H1 (cell line): Measurements from ENCODE around the gene SPI1. TPM values are rescaled to one million over a fixed set of nuclear protein-coding genes. Genes with fewer than 3 reads are reported as not detected.

Experiments used
- CTCF ChIA-PET: fragments of 300-600 bp; sonication (Branson Sonifier 250); formaldehyde crosslinking; loops from one replicate; lab custom pipeline; 2021; ENCODE audit not compliant: partially characterized antibody; lab: Charles Lee
- POLR2A ChIA-PET: fragments of 300-600 bp; sonication (Branson Sonifier 250); formaldehyde crosslinking; loops from one replicate; lab custom pipeline; 2021; ENCODE audit warnings: inconsistent platforms; ENCODE audit not compliant: partially characterized antibody; lab: Charles Lee
- DNase-seq, 2 experiments: peaks; one replicate each; pipeline versions ENCODE4 v3.0.0 to v3.0.0-alpha.2; 2010 to 2022; ENCODE audit warnings: low spot score in 2 of 2, low read depth in 1 of 2, mixed read lengths in 1 of 2
- FAIRE-seq: peaks from 2 replicates; lab custom pipeline; 2011; peaks lifted over from hg19 to GRCh38; lab: Jason Lieb, UNC
- H2AFZ ChIP-seq: 2 replicates; pipeline ENCODE4 v1.8.1; 2012; ENCODE audit warnings: low read length, inconsistent platforms
- H2AK5ac ChIP-seq: 2 replicates; pipeline ENCODE4 v1.6.1; 2013; ENCODE audit warnings: low read depth, low read length
- H2BK120ac ChIP-seq: replicated peaks from 2 replicates; pipeline ENCODE3; 2013; ENCODE audit warnings: low read depth, low read length, inconsistent platforms
- H2BK12ac ChIP-seq: 2 replicates; pipeline ENCODE4 v1.6.1; 2013; ENCODE audit warnings: low read depth, low read length
- H2BK15ac ChIP-seq: 2 replicates; pipeline ENCODE4 v1.6.1; 2013; ENCODE audit warnings: low read length
- H2BK20ac ChIP-seq: 2 replicates; pipeline ENCODE4 v1.6.1; 2013; ENCODE audit warnings: low read length
- H2BK5ac ChIP-seq: 2 replicates; pipeline ENCODE4 v1.6.1; 2013; ENCODE audit warnings: low read depth, low read length
- H3K14ac ChIP-seq: 2 replicates; pipeline ENCODE4 v1.6.1; 2013; ENCODE audit warnings: inconsistent platforms; ENCODE audit not compliant: insufficient read length
- H3K18ac ChIP-seq: 2 replicates; pipeline ENCODE4 v1.6.1; 2013; ENCODE audit warnings: low read length; ENCODE audit errors: extremely low read depth
- H3K23ac ChIP-seq: 2 replicates; pipeline ENCODE4 v1.6.1; 2013; ENCODE audit warnings: inconsistent platforms; ENCODE audit not compliant: insufficient read length
- H3K23me2 ChIP-seq: 2 replicates; pipeline ENCODE4 v1.6.1; 2013; ENCODE audit warnings: low read depth, low read length
- H3K27ac ChIP-seq: 2 replicates; pipeline ENCODE4 v1.6.1; 2011; ENCODE audit warnings: low read depth, low read length, inconsistent platforms
- H3K27me3 ChIP-seq, 4 experiments: replicated peaks in 1 of 4; 1 replicate in 1 of 4; 2 replicates in 3 of 4; pipeline versions ENCODE4 v1.6.1 to v1.8.1; 2011 to 2013; ENCODE audit warnings: low read length in 3 of 4, mild to moderate bottlenecking in 3 of 4, inconsistent platforms in 2 of 4, mixed read lengths in 2 of 4, moderate library complexity in 1 of 4; ENCODE audit not compliant: control insufficient read depth in 3 of 4, insufficient read depth in 3 of 4; ENCODE audit errors: extremely low read depth in 1 of 4
- H3K36me3 ChIP-seq, 4 experiments: 2 replicates each; pipeline versions ENCODE4 v1.6.1 to v1.8.1; 2011 to 2013; ENCODE audit warnings: mild to moderate bottlenecking in 4 of 4, low read length in 3 of 4, moderate library complexity in 2 of 4, control low read depth in 1 of 4, inconsistent platforms in 1 of 4; ENCODE audit not compliant: insufficient read depth in 4 of 4, control insufficient read depth in 2 of 4
- H3K4ac ChIP-seq: replicated peaks from 2 replicates; pipeline ENCODE3; 2013; ENCODE audit warnings: low read length, low read depth, mixed read lengths, inconsistent platforms; ENCODE audit not compliant: insufficient read length
- H3K4me1 ChIP-seq, 4 experiments: replicated peaks in 1 of 4; 1 replicate in 1 of 4; 2 replicates in 3 of 4; pipeline versions ENCODE4 v1.6.1 to v1.8.1; 2011 to 2013; ENCODE audit warnings: low read length in 3 of 4, inconsistent platforms in 2 of 4, mixed read lengths in 1 of 4; ENCODE audit not compliant: insufficient read depth in 4 of 4, control insufficient read depth in 3 of 4
- H3K4me2 ChIP-seq, 2 experiments: 2 replicates each; pipeline versions ENCODE4 v1.6.1 to v1.8.1; 2011 to 2013; ENCODE audit warnings: low read depth in 2 of 2, low read length in 2 of 2, control low read depth in 1 of 2, inconsistent platforms in 1 of 2, mild to moderate bottlenecking in 1 of 2; ENCODE audit not compliant: insufficient read depth in 1 of 2
- H3K4me3 ChIP-seq, 4 experiments: fragments of 200-600, 300-600 bp in 1 of 4; sonication (generic), shearing (Covaris generic), sonication (Bioruptor Twin) in 1 of 4; 2 replicates each; pipeline versions ENCODE4 v1.5.1 to v1.8.1; 2011 to 2016; ENCODE audit warnings: low read length in 4 of 4, low read depth in 3 of 4, control low read depth in 2 of 4, inconsistent platforms in 2 of 4, mild to moderate bottlenecking in 2 of 4, mixed read lengths in 1 of 4, moderate library complexity in 1 of 4; ENCODE audit not compliant: insufficient read depth in 2 of 4; ENCODE audit errors: extremely low read depth in 1 of 4
- H3K56ac ChIP-seq: replicated peaks from 2 replicates; pipeline ENCODE3; 2013; ENCODE audit warnings: low read depth, mild to moderate bottlenecking, mixed read lengths, low read length, inconsistent platforms; ENCODE audit not compliant: insufficient read length
- H3K79me1 ChIP-seq: 2 replicates; pipeline ENCODE4 v1.6.1; 2013; ENCODE audit warnings: low read depth, low read length, control low read depth
- H3K79me2 ChIP-seq, 2 experiments: 2 replicates each; pipeline versions ENCODE4 v1.6.1 to v1.8.1; 2012 to 2013; ENCODE audit warnings: low read length in 2 of 2, mild to moderate bottlenecking in 2 of 2, inconsistent platforms in 1 of 2; ENCODE audit not compliant: insufficient read depth in 2 of 2, control insufficient read depth in 1 of 2
- H3K9ac ChIP-seq, 4 experiments: replicated peaks in 1 of 4; 1 replicate in 1 of 4; 2 replicates in 3 of 4; pipeline versions ENCODE4 v1.6.1 to v1.8.1; 2011 to 2013; ENCODE audit warnings: low read depth in 3 of 4, low read length in 3 of 4, control low read depth in 2 of 4, mild to moderate bottlenecking in 2 of 4, moderate library complexity in 2 of 4, inconsistent platforms in 1 of 4; ENCODE audit errors: extremely low read depth in 1 of 4
- H3K9me3 ChIP-seq, 2 experiments: 2 replicates each; pipeline versions ENCODE4 v1.6.1 to v1.8.1; 2012 to 2013; ENCODE audit warnings: mild to moderate bottlenecking in 2 of 2, moderate library complexity in 2 of 2, control low read depth in 1 of 2, inconsistent platforms in 1 of 2, low read depth in 1 of 2, low read length in 1 of 2, mixed read lengths in 1 of 2; ENCODE audit not compliant: insufficient read depth in 2 of 2
- H4K20me1 ChIP-seq, 2 experiments: replicated peaks in 1 of 2; 2 replicates each; pipeline versions ENCODE3 to v1.8.1; 2011 to 2013; ENCODE audit warnings: inconsistent platforms in 2 of 2, low read length in 2 of 2, mild to moderate bottlenecking in 1 of 2; ENCODE audit not compliant: insufficient read depth in 2 of 2, control insufficient read depth in 1 of 2
- H4K5ac ChIP-seq: 2 replicates; pipeline ENCODE4 v1.6.1; 2013; ENCODE audit warnings: low read length, low read depth, mixed read lengths, inconsistent platforms; ENCODE audit not compliant: insufficient read length
- H4K8ac ChIP-seq: 2 replicates; pipeline ENCODE4 v1.8.0; 2013; ENCODE audit warnings: mild to moderate bottlenecking, moderate library complexity, low read length, inconsistent platforms; ENCODE audit not compliant: insufficient read depth; ENCODE audit errors: extremely low read depth
- H4K91ac ChIP-seq: replicated peaks from 2 replicates; pipeline ENCODE3; 2013; ENCODE audit warnings: low read length, mixed read lengths, inconsistent platforms; ENCODE audit not compliant: insufficient read length
- CREB1 ChIP-seq: IDR thresholded peaks from 2 replicates; pipeline ENCODE4 v1.6.1; 2012; ENCODE audit warnings: inconsistent platforms
- GABPA ChIP-seq: IDR thresholded peaks from 2 replicates; pipeline ENCODE4 v1.6.1; 2011; ENCODE audit warnings: mild to moderate bottlenecking, low read length, moderate library complexity, borderline replicate concordance; ENCODE audit not compliant: insufficient read depth
- HDAC2 ChIP-seq, 2 experiments: fragments of 300-600 bp in 1 of 2; sonication (generic) in 1 of 2; IDR thresholded peaks; 2 replicates each; pipeline ENCODE4 v1.6.1; 2011 to 2012; ENCODE audit warnings: low read depth in 2 of 2, low read length in 2 of 2, mild to moderate bottlenecking in 2 of 2, moderate library complexity in 2 of 2, borderline replicate concordance in 1 of 2, inconsistent platforms in 1 of 2
- KDM1A ChIP-seq: fragments of 200-600, 300-600 bp; sonication (generic); IDR thresholded peaks from 2 replicates; pipeline ENCODE4 v1.7.1; 2016; ENCODE audit warnings: mild to moderate bottlenecking, low read length, borderline replicate concordance
- WGBS, 2 experiments: shearing (Covaris generic) in 1 of 2; methylation state at CpG; one replicate each; pipeline versions ENCODE4 v1.1.6 to v1.1.7; 2013 to 2015; ENCODE audit warnings: low lambda C conversion rate in 2 of 2, mixed read lengths in 2 of 2, inconsistent platforms in 1 of 2, low coverage in 1 of 2, missing lambda C conversion rate in 1 of 2; ENCODE audit not compliant: insufficient replicate concordance in 2 of 2, insufficient coverage in 1 of 2, insufficient read length in 1 of 2; ENCODE audit errors: extremely low coverage in 1 of 2, missing lambda C conversion rate in 1 of 2; 5-methylcytosine and 5-hydroxymethylcytosine counted together
- polyA plus RNA-seq, 7 experiments: library from polyadenylated mRNA; depleted of rRNA in 3 of 7; stranded (reverse) in 5 of 7; unstranded in 2 of 7; fragments of >200 nt in 5 of 7; fragments of 200-250 nt in 2 of 7; gene quantifications; 1 replicate in 5 of 7; 2 replicates in 1 of 7; 4 replicates in 1 of 7; pipeline versions ENCODE4 v1.2.1 to v1.2.3, GENCODE V29; 2011 to 2013; ENCODE audit warnings: missing spikeins in 2 of 7, mixed read lengths in 2 of 7
- total RNA-seq: library from RNA; stranded (reverse); fragmentation: NEBNext Ultra II Directional; extraction: Animal tissue kit (Norgen Biotek cat#: 25700); gene quantifications from 2 replicates; pipeline ENCODE4 v1.2.1, GENCODE V29; 2021
- TF ChIP-seq, protein P1 (sequence below), 3 experiments: IDR thresholded peaks; 1 replicate in 2 of 3; 2 replicates in 1 of 3; pipeline versions ENCODE4 v1.5.1 to v1.6.1; 2011; ENCODE audit warnings: low read length in 3 of 3, mild to moderate bottlenecking in 3 of 3, inconsistent platforms in 2 of 3, low read depth in 1 of 3, moderate library complexity in 1 of 3; ENCODE audit not compliant: insufficient read depth in 1 of 3; ENCODE audit errors: control extremely low read depth in 1 of 3
- TF ChIP-seq, protein P2 (sequence below): IDR thresholded peaks from 2 replicates; pipeline ENCODE4 v1.6.1; 2012; ENCODE audit warnings: inconsistent platforms
- TF ChIP-seq, protein P3 (sequence below): IDR thresholded peaks from 2 replicates; pipeline ENCODE4 v1.6.1; 2011; ENCODE audit warnings: low read depth, mild to moderate bottlenecking, low read length; ENCODE audit not compliant: insufficient read depth

Gene SPI1
- total and polyA plus RNA-seq, 2 of the 8 experiments (the other 6 are each of a cell fraction or from before 2014, with no cell fraction given), result 0.12 TPM; not detected in 1

DNA sequence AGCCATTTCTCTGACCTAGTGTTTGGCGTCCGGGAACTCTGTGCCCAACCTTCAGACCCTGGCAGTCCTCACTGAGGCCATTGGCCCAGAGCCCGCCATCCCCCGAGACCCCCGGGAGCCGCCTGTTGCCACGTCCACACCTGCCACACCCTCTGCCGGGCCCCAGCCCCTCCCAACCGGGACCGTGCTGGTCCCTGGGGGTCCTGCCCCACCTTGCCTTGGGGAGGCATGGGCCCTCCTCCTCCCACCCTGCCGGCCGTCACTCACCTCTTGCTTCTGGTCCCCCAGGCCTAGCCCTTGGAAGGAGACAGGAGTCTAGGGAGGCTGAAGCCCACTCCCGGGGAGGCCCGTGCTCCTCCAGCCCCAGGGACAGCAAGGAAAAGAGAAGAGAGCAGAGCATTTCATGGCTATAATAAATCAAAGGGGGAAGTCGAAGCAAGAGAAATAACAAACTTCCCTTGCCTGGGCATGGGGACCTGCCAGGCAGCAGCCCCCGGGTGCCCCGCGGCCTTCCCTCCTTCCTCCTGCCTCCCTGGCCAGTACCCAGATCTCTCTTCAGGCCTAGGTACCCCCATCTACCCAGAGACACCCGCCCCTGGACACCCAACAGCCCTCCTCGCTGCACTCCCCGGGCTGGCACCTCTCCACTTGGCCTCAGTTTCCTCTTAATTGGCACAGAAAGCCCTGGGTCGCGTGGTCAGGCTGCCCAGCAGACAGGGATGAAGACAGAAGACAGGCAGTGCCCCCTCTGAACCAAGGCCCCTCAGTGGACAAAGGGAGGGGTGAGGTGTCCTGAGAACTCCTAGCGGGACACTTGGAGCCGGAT is 17.1 kb upstream of the SPI1 start:
- H4K20me1 ChIP-seq, result no peaks in the 10 kb centered on the region
- no peak overlapping the region for H3K23ac ChIP-seq
- no peak overlapping the region for H3K18ac ChIP-seq
- H3K56ac ChIP-seq, result no peak overlapping the region
- H3K4ac ChIP-seq, result no peak overlapping the region
- H3K4me1 ChIP-seq, result peaks cover 0 to 10% (median 5%) of the 10 kb centered on the region in 4 experiments; a peak in 6 of 7 replicates
- H3K79me2 ChIP-seq, result no peaks in the 10 kb centered on the region
- no peak overlapping the region for H3K14ac ChIP-seq
- H3K4me3 ChIP-seq, result no peak overlapping the region
- H3K36me3 ChIP-seq, result no peaks in the 10 kb centered on the region
- H4K8ac ChIP-seq, result 0 out of 2 replicates have a peak overlapping the region, but pooled peaks have one; percentile 2
- H3K4me2 ChIP-seq, result no peak overlapping the region
- no peak overlapping the region for H4K5ac ChIP-seq
- ChIA-PET CTCF (interaction anchor here (0.7 to 10.7 kb wide), 3 partner anchors 12 to 22 kb away, joined by 3 to 78 read pairs (median 3); no protein-coding TSS in a partner anchor), POLR2A (interaction anchor here (1.1 kb wide), 1 partner anchor 18 kb away, joined by 3 read pairs; no protein-coding TSS in a partner anchor)
- no peak overlapping the region for H2BK20ac ChIP-seq
- no peak overlapping the region for H3K9ac ChIP-seq
- H3K79me1 ChIP-seq, result no peaks in the 10 kb centered on the region
- no peaks in the 10 kb centered on the region for H3K27me3 ChIP-seq
- no peak for FAIRE-seq
- DNase-seq, result no peak
- H2BK15ac ChIP-seq, result no peak overlapping the region
- H3K23me2 ChIP-seq, result peaks cover 6% of the 10 kb centered on the region; the same call in 1 of the 2 replicates
- no peak overlapping the region for H3K27ac ChIP-seq
- H3K9me3 ChIP-seq, result no peaks in the 10 kb centered on the region
- no peak overlapping the region for H2BK5ac ChIP-seq
- no peak overlapping the region for H2AFZ ChIP-seq
- H2BK120ac ChIP-seq, result no peak overlapping the region
- H4K91ac ChIP-seq, result no peak overlapping the region
- WGBS, 2 experiments, result 85% methylated on average over 18 of the region's 25 CpGs; no CpG with 5 or more reads in 1 of the 2 experiments
- H2BK12ac ChIP-seq, result 0 out of 2 replicates have a peak overlapping the region, but pooled peaks have one; percentile 17
- no peak overlapping the region for H2AK5ac ChIP-seq
- TF ChIP-seq, protein P1, sequence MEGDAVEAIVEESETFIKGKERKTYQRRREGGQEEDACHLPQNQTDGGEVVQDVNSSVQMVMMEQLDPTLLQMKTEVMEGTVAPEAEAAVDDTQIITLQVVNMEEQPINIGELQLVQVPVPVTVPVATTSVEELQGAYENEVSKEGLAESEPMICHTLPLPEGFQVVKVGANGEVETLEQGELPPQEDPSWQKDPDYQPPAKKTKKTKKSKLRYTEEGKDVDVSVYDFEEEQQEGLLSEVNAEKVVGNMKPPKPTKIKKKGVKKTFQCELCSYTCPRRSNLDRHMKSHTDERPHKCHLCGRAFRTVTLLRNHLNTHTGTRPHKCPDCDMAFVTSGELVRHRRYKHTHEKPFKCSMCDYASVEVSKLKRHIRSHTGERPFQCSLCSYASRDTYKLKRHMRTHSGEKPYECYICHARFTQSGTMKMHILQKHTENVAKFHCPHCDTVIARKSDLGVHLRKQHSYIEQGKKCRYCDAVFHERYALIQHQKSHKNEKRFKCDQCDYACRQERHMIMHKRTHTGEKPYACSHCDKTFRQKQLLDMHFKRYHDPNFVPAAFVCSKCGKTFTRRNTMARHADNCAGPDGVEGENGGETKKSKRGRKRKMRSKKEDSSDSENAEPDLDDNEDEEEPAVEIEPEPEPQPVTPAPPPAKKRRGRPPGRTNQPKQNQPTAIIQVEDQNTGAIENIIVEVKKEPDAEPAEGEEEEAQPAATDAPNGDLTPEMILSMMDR (IDR thresholded peaks at IDR 0.05; ENCODE audit: control extremely low read depth in 1 of 3, insufficient read depth in 1 of 3, low read depth in 1 of 3, low read length in 3 of 3), result no peak
- TF ChIP-seq HDAC2 (IDR thresholded peaks at IDR 0.05; ENCODE audit: borderline replicate concordance in 1 of 2, low read depth in 2 of 2, low read length in 2 of 2) (no peak), CREB1 (no peak), KDM1A (no peak), GABPA (no peak)
- TF ChIP-seq, protein P2, sequence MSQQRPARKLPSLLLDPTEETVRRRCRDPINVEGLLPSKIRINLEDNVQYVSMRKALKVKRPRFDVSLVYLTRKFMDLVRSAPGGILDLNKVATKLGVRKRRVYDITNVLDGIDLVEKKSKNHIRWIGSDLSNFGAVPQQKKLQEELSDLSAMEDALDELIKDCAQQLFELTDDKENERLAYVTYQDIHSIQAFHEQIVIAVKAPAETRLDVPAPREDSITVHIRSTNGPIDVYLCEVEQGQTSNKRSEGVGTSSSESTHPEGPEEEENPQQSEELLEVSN, result no peak
- TF ChIP-seq, protein P3, sequence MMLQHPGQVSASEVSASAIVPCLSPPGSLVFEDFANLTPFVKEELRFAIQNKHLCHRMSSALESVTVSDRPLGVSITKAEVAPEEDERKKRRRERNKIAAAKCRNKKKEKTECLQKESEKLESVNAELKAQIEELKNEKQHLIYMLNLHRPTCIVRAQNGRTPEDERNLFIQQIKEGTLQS, result no peak
